Dendritic cell treated with granulocyte-macrophage colony-stimulating factor and Interleukin-4, amounts not matched to agents 40 ng/mL and 50 ng/mL, for 4 days (primary cell): ENCODE measurements around the gene RASA3.

ENCODE experiments used
- H3K27ac Mint-ChIP-seq: one replicate; pipeline ENCODE4 v1.8.0; 2022; ENCODE audit warnings: mild to moderate bottlenecking, mixed read lengths
- H3K27me3 Mint-ChIP-seq: one replicate; pipeline ENCODE4 v1.8.0; 2022; ENCODE audit warnings: mild to moderate bottlenecking, mixed read lengths
- H3K36me3 Mint-ChIP-seq: one replicate; pipeline ENCODE4 v1.8.0; 2022; ENCODE audit warnings: low read depth, mixed read lengths
- H3K4me1 Mint-ChIP-seq: one replicate; pipeline ENCODE4 v1.8.0; 2022; ENCODE audit warnings: low read depth, mixed read lengths
- H3K4me3 Mint-ChIP-seq: one replicate; pipeline ENCODE4 v1.8.0; 2022; ENCODE audit warnings: mild to moderate bottlenecking, moderate library complexity, mixed read lengths
- H3K9me3 Mint-ChIP-seq: one replicate; pipeline ENCODE4 v1.8.0; 2022; ENCODE audit warnings: mixed read lengths
- intact Hi-C: fragments of 100-400 bp; cut with micrococcal nuclease; formaldehyde crosslinking; loops from one replicate; pipeline ENCODE4 v1.15.0; 2022

The RASA3 gene

GRCh38 chr13:113981611-113982295 lies 150.7 kb downstream of the RASA3 start:
- no peaks in the 10 kb centered on the region for H3K9me3 Mint-ChIP-seq
- no peak overlapping the region for H3K4me3 Mint-ChIP-seq
- peaks cover 62% of the 10 kb centered on the region for H3K36me3 Mint-ChIP-seq
- no peaks in the 10 kb centered on the region for H3K27me3 Mint-ChIP-seq
- H3K4me1 Mint-ChIP-seq = peaks cover 6% of the 10 kb centered on the region
- intact Hi-C loops = no loop called here
- H3K27ac Mint-ChIP-seq = no peak overlapping the region

DNA sequence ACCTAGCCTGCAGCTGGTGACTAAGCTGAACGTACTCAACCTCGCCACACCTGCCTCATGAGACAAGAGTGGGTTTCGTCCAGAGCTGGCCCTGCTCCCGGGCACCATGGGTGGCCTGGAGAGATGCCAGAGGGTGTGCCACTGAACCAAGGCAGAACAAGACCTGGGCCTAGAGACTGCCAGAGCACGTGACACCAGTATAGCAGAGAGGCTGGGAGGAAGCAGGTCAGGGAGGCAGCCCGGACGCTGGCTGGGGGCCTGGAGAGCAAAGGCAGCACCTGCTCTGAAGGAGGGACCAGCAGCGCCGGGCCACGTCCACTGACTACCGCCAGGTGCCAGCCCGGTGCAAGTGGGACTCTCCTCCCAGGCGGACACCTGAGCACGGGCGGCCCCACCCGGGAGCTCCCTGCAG lies 151.2 kb downstream of the RASA3 start:
- Mint-ChIP-seq H3K9me3 (no peaks in the 10 kb centered on the region), H3K27ac (no peak overlapping the region)
- intact Hi-C loops = no loop called here

DNA sequence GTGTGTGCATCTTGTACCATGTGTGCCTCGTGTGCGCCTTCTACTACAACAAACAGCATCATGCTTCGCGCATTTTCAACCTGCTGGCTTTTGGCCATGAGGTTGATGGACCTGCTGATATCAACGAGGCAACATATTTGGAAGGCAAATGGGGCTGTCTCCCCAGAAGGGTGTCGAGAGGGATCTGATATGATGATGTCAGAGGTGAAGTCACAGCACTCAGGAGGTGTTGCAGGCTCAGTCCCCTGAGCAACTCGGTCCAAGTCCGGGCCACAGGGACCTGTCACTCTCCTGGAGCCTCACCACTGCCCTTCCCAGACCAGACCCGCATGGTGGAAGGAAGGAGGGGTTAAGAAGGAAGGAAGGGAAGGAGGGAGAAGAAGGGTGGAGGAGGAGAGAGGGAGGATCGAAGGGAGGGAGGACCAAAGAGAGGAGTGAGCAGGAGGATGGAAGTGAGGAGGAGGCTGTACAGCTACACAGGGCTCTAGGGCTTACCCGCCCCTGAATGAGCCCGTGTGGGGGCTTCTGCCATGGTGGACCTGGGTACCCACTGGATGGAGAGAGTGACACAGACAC lies 151.8 kb downstream of the RASA3 start:
- intact Hi-C loops = no loop called here
- Mint-ChIP-seq H3K9me3 (no peaks in the 10 kb centered on the region), H3K27ac (no peak overlapping the region), H3K4me1 (peaks cover 8% of the 10 kb centered on the region), H3K36me3 (peaks cover 74% of the 10 kb centered on the region), H3K27me3 (no peaks in the 10 kb centered on the region), H3K4me3 (no peak overlapping the region)

More for the DNA sequence above, 151.2 kb downstream of the RASA3 start:
- no peaks in the 10 kb centered on the region for H3K27me3 Mint-ChIP-seq
- peaks cover 68% of the 10 kb centered on the region for H3K36me3 Mint-ChIP-seq
- peaks cover 8% of the 10 kb centered on the region for H3K4me1 Mint-ChIP-seq
- no peak overlapping the region for H3K4me3 Mint-ChIP-seq

DNA sequence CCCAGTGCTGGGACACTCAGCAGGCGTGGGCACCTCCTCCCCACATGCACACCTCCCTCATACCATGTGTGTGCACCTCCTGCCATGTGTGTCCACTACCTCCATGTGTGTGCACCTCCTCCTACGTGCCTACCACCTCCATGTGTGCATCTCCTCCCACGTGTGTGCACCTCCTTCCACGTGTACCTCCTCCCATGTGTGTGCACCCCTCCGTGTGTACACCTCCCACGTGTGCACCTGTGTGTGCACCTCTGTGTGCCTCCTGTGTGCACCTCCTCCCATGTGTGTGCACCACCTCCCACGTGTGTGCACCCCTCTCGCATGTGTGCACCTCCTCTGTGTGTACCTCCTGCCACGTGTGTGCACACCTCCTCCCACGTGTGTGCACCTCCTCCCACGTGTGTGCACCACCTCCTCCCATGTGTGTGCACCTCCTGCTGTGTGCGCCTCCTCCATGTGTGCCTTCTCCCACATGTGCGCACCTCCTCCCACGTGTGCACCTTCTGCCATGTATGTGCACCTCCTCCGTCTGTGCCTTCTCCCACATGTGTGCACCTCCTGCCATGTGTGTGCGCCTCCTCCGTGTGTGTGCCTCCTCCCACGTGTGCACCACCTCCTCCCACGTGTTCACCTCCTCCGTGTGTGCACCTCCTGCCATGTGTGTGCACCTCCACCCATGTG lies 152.5 kb downstream of the RASA3 start:
- Mint-ChIP-seq H3K27ac (no peak overlapping the region), H3K27me3 (no peaks in the 10 kb centered on the region), H3K4me1 (peaks cover 8% of the 10 kb centered on the region), H3K9me3 (no peaks in the 10 kb centered on the region), H3K4me3 (no peak overlapping the region), H3K36me3 (peaks cover 80% of the 10 kb centered on the region)
- intact Hi-C loops = no loop called here

- peaks cover 90% of the 10 kb centered on the region for H3K36me3 Mint-ChIP-seq
- no peaks in the 10 kb centered on the region for H3K27me3 Mint-ChIP-seq
- H3K9me3 Mint-ChIP-seq = no peaks in the 10 kb centered on the region
Measured at GRCh38 chr13:113978741-113979481, 153.5 kb downstream of the RASA3 start.

DNA sequence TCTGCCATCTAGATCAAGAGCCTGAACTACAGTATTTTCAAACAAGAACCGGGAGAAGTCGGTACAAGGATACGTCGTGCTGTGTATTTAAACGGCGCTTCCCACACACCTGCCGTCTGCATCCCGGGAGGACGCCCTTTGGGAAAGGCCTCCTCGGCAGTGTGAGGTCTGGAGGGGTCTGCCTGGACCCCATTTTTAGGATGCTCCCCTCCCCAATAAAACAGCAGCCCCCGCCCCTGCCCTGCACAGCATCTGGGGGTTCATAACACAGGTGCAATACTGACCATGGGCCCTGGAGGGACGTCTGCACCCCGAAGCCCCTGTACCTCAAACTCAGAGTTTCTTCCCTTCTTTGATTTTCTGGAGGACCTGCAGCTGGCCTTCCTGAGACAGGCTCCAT lies 154.4 kb downstream of the RASA3 start:
- Mint-ChIP-seq H3K27me3 (no peaks in the 10 kb centered on the region), H3K4me3 (no peak overlapping the region), H3K9me3 (no peaks in the 10 kb centered on the region), H3K4me1 (peaks cover 8% of the 10 kb centered on the region), H3K36me3 (peaks cover 98% of the 10 kb centered on the region), H3K27ac (no peak overlapping the region)
- intact Hi-C loops = no loop called here

More at GRCh38 chr13:113978741-113979481, 153.5 kb downstream of the RASA3 start:
- Mint-ChIP-seq H3K4me1 (peaks cover 8% of the 10 kb centered on the region), H3K27ac (no peak overlapping the region), H3K4me3 (no peak overlapping the region)
- intact Hi-C loops = no loop called here

DNA sequence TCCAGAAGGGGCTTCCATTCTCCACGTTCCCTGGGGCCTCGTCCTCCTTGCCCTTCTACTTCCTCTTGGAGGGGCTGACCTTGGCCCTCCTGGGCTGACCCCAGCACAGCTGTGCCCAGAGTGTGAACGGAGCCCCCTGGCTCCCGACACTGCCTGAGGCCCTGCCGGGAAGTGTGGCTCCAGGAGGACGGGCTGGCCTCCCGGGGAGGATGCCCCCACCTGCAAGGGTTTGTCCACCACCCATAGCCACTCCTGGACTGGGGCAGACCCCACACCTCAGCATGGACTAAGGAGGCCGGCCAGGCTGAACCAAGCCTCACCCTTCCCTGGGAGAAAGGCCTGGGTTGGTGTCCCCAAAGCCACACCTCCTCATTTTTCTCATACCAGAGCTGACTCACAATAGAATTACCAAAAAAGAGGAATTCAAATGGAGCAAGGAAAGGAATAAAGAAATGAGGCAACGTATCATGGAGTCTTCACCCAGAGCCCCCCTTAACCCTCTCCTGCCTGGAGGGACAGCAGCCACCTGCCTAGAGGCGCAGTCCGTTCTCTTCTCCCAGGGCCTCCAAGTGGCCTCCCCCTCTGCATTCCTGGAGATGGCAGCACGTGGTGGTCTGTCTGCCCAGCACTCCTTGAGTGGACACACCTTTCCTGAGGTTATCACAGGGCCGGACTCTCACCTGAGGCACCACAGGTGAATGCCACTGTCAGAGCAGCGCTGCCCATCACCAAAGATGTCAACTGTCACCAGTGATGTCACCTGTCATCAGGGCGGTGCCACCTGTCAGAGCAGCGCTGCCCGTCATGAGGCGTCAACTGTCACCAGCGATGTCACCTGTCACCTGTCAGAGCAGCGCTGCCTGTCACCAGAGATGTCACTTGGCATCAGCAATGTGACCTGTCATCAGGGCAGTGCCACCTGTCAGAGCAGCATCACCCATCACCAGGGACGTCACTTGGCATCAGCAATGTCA lies 155.4 kb downstream of the RASA3 start:
- no peak overlapping the region for H3K27ac Mint-ChIP-seq
- peaks cover 94% of the 10 kb centered on the region for H3K36me3 Mint-ChIP-seq
- intact Hi-C loops = no loop called here

GRCh38 chr13:113975416-113975815 lies 157.0 kb downstream of the RASA3 start:
- Mint-ChIP-seq H3K27me3 (no peaks in the 10 kb centered on the region), H3K9me3 (no peaks in the 10 kb centered on the region), H3K4me1 (peaks cover 8% of the 10 kb centered on the region), H3K4me3 (no peak overlapping the region), H3K27ac (no peak overlapping the region), H3K36me3 (peaks cover 79% of the 10 kb centered on the region)
- intact Hi-C loops = no loop called here

More for the DNA sequence above, 155.4 kb downstream of the RASA3 start:
- H3K4me1 Mint-ChIP-seq = peaks cover 8% of the 10 kb centered on the region
- no peaks in the 10 kb centered on the region for H3K27me3 Mint-ChIP-seq
- no peaks in the 10 kb centered on the region for H3K9me3 Mint-ChIP-seq
- no peak overlapping the region for H3K4me3 Mint-ChIP-seq

DNA sequence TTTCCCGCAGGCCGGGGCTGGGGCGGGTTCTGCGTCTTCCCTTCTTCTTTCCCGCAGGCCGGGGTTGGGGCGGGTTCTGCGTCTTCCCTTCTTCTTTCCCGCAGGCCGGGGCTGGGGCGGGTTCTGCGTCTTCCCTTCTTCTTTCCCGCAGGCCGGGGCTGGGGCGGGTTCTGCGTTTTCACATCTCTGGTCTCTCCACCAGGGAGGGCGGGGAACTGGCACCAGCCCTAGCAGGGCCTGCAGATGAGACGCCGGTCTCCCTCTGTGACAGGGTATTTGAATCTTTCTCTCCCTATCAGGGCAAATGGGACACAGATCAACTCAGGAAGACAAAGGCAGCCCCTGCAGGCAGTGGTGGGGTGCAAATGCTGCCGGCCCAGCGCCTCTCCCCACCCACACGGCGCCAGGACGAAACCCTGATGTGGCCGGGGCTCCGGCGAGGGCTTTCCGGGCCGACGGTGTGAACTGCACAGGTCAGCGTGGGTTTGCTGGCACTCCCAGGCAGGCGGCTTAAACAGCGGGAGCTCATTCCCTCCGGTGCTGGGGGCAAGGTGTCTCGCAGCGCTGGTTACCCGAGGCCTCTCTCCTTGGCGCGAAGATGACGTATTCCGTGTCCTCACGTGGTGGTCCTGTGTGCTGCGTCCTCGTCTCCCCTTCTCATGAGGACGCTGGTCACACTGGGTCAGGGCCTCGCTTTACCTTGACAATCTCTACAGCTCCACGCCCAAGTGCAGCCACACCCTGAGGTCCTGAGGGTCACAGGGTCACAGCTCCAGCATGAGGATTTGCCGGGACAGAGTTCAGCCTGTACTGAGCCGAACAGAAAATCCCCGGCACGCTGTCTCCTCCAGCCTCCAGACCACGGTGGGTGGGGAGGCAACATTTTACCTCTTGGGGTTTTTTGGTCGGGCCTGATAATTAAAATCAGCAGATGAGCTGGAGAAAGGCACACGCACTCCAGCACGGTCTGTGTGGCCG lies 157.8 kb downstream of the RASA3 start:
- peaks cover 8% of the 10 kb centered on the region for H3K4me1 Mint-ChIP-seq
- H3K27ac Mint-ChIP-seq = no peak overlapping the region
- no peaks in the 10 kb centered on the region for H3K27me3 Mint-ChIP-seq
- peaks cover 71% of the 10 kb centered on the region for H3K36me3 Mint-ChIP-seq
- intact Hi-C loops = no loop called here
- H3K9me3 Mint-ChIP-seq = no peaks in the 10 kb centered on the region
- no peak overlapping the region for H3K4me3 Mint-ChIP-seq

DNA sequence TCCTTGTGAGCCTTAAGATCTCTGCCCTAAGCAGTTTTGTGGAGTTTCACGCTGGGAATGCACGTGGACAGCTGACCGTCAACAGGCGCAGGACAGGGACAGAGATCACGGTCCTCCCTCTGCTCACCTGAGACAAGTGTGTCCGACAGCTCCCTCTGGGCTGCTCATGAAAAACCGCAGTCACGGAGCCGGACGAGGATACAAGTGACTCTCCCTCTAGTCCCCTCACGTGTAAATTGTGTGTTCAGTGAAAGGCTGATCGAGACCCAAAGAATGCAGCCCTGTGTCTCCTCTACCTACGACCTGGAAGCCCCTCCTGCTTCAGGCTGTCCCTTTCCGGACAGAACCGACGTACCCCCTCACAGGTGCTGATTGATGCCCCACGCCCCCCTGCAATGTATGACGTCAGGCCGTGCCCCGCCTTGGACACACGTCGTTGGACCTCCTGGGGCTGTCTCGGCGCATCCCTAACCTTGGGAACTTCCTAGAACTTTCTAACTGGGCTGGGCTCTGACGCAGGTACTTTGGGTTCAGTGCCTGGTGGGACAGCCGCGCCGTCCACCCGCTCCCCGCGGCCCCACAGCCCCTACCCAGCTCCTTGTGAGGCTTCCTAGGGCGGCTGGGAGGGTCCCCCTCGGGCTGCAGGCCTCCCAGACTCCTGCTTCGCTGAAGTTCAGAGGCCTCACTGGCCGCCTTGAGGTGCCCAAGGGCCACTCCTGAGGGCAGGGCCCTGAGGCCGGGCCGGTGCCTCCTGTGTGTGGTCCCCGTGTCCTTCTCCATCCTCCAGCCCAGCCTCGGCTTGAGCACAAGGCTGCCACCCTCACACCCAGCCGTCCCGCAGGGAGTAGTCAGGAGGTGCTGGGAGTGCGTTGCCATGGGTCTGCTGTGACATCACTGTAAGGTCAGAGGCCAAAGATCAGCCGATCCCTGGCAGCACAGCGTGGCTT lies 158.9 kb downstream of the RASA3 start, which contains the start of gene C13orf46:
C13orf46 (minus strand) TSS at position 859 of the 947 bp plus-strand sequence; CDS start at position 780, 79 bp downstream.
- Mint-ChIP-seq H3K4me1 (peaks cover 8% of the 10 kb centered on the region), H3K27me3 (no peaks in the 10 kb centered on the region), H3K36me3 (peaks cover 60% of the 10 kb centered on the region), H3K9me3 (no peaks in the 10 kb centered on the region), H3K27ac (no peak within 1 kb of the TSS), H3K4me3 (no peak within 1 kb of the TSS)
- intact Hi-C loops = no loop called here

DNA sequence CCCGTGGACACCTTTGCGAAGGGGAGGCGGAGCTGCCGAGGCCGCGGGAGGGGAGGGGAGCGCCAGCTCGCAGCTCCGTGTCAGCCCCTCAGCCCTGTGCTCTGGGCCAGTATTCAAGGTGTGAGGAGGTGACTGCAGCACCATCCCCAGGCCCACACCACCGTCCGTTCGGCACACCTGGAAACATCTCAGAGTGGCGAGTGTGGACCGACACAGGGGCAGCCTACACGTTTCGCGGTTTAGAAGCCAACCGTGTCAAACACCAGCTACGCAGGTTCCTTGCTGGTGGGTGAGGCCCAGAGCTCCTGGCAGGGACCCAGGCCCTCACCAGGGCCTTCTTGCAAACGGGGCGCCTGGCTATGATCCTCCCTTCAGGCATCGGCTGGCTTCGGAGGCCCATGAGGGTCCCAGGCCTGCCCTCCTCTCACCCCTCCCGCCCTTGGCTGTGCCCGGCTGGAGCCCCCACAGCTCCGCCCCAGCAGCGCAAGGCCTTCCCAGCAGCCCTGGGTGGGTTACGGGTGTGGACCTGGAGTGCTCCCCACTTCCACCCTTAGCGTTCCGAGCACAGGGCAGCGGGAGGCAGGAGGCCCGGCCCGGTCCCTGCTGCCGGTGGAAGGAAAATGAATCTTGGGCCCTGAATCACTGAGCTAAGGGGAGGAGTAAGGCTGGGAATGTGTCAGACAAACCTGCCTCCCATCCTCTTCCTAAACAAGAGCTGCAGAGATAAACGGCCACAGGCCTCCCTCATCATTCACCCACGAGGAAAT lies 159.8 kb downstream of the RASA3 start:
- Mint-ChIP-seq H3K4me3 (no peak overlapping the region), H3K27me3 (no peaks in the 10 kb centered on the region), H3K4me1 (peaks cover 8% of the 10 kb centered on the region), H3K9me3 (no peaks in the 10 kb centered on the region), H3K27ac (no peak overlapping the region), H3K36me3 (peaks cover 51% of the 10 kb centered on the region)
- intact Hi-C loops = no loop called here
